Activated CD8-positive, alpha-beta memory T cell treated with anti-CD3 and anti-CD28 coated beads for 48 hours (primary cell): ENCODE data around the gene LLGL1.

Source experiments
- DNase-seq, 3 experiments: peaks; one replicate each; pipeline ENCODE4 v3.0.0-alpha.2; 2020; ENCODE audit warnings: low read depth in 2 of 3, low spot score in 2 of 3

The LLGL1 gene

GRCh38 chr17:18267927-18268711 lies 42.7 kb downstream of the LLGL1 start:
- DNase-seq, result no peak

GRCh38 chr17:18270046-18270931 lies 44.9 kb downstream of the LLGL1 start:
- no peak for DNase-seq

GRCh38 chr17:18277076-18277475 lies 51.6 kb downstream of the LLGL1 start:
- DNase-seq, result no peak

DNA sequence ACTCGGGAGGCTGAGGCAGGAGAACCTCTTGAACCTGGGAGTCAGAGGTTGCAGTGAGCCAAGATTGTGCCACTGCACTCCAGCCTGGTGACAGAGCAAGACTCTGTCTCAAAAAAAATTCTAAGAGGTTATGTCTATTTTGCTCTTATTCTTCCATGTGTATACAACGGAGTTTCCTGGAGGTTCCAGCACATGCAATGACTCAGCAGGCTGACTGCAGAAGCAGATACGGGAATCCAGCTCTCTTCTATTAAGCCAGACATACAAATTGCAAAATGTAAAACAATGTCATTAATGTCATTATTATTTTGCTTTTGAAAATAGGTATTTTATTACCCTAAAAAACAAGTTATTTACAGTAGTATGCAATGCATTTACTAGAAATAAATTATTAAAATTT lies 53.4 kb downstream of the LLGL1 start:
- DNase-seq, result no peak

DNA sequence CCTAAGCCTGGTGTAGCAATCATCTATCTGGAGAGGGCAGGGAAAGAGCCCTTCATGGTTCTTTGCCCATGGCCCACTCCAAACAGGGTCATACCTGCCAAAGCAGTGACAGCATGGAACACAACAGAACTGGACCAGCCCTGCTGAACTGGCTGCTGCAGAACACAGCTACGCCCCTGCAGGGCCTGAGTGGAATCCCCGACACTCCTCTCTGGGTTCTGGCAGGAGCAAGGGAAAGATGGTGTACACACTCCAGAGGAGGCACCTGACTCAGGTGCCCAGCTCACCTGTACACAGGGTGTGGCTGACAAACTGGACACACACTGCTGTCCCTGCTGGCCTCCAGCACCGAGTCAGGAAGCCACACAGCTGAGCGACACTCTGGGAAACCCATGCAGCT lies 54.8 kb downstream of the LLGL1 start:
- no peak for DNase-seq

GRCh38 chr17:18280766-18281371 lies 55.4 kb downstream of the LLGL1 start:
- DNase-seq, result no peak

- DNase-seq, result no peak
Measured at GRCh38 chr17:18281788-18282187, 56.4 kb downstream of the LLGL1 start.

- DNase-seq, result no peak
Measured at GRCh38 chr17:18285296-18285695, 59.9 kb downstream of the LLGL1 start.

DNA sequence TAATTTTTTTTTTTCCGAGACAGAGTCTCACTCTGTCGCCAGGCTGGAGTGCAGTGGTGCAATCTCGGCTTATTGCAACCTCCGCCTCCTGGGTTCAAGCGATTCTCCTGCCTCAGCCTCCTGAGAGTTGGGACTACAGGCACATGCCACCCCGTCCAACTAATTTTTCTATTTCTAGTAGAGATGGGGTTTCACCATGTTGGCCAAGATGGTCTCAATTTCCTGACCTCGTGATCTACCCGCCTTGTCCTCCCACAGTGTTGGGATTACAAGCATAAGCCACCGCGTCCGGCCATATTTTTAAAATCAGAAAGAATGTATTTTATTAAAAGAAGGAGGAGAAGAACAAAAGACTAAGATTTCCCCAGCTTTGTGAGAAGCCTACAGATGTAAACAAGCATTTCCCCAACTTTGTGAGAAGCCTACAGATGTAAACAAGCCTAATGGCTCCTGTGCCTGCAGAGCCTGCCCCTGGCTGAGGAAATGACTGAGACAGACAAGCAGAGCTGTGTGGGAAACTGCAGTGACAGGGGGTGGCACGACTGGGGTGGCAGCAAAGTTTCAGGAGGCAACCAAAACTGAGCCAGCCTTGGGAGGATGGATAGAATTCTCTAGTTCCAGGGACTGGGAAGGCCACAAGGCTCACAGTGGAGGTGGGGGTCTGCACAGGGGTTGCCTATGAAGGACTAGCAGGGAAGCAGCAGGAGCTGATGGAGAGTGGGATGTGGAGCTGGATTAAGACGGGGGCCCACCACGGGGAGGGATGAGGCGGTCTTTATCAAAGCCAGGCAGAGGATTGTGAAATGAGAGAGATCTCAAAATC lies 66.5 kb downstream of the LLGL1 start:
- DNase-seq, result no peak
